NCI-H1694 (cell line): ENCODE measurements around the gene CSGALNACT2.

Experiments used
- DNase-seq: peaks from one replicate; lab custom pipeline; 2025; lab: John Stamatoyannopoulos, UW

Gene CSGALNACT2

GRCh38 chr10:43186150-43186549 is 47.9 kb downstream of the CSGALNACT2 start:
- no peak for DNase-seq

GRCh38 chr10:43187213-43187612 is 49.0 kb downstream of the CSGALNACT2 start:
- no peak for DNase-seq

DNA sequence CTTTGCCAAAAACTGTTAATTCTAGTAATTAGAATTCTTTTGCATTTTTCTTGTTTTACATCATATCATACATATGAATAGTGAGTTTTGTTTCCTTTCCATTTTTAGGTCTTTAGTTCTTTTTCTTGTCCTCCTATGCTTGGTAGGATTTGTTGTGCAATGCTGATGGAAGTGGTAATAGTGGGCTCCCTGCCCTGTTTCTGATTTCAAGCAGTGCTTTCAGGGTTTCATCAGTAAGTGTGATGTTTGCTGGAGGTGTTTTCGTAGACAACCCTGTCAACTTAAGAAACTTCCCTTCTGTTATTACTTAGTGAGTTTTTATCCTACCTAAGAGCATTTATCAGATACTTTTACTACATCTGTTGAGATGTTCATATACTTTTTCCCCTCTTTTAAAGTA is 50.5 kb downstream of the CSGALNACT2 start:
- no peak for DNase-seq

DNA sequence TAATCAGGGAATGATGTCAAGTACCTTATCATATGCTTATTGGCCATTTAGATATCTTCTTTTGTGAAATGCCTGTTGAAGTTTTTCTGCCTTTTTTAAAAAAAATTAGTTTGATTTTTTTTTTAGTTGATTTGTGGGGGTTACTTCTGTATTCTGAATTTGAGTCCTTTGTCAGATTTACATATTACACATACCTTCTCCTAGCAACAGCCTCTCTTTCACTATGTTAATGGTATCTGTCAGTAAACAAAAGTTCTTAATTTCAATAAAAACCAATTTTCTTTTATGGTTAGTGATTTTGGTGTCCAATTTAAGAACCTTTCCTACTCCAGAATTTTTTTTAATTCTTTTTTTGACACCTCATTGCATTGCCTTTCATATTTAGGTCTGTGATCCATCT is 52.0 kb downstream of the CSGALNACT2 start:
- DNase-seq, result no peak

DNA sequence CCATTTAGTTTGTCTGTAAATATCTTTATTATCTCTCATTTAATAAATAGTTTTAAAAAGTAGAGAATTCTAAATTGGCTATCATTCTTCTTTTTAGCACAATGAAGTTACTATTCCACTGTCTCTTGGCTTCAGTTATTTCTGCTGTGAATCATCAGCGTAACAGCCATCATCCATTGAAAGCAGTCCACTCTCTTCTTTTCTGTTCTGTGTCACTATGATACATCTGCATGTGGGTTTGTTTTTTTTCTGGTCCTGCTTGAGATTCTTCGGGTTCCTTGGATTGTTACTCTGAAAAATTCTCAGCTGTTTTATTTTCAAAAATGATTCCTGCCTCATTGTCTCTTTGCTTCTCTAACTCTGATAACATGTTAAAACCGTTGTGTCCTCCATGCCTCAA is 52.5 kb downstream of the CSGALNACT2 start:
- DNase-seq, result no peak

GRCh38 chr10:43192884-43193283 is 54.6 kb downstream of the CSGALNACT2 start:
- no peak for DNase-seq

DNA sequence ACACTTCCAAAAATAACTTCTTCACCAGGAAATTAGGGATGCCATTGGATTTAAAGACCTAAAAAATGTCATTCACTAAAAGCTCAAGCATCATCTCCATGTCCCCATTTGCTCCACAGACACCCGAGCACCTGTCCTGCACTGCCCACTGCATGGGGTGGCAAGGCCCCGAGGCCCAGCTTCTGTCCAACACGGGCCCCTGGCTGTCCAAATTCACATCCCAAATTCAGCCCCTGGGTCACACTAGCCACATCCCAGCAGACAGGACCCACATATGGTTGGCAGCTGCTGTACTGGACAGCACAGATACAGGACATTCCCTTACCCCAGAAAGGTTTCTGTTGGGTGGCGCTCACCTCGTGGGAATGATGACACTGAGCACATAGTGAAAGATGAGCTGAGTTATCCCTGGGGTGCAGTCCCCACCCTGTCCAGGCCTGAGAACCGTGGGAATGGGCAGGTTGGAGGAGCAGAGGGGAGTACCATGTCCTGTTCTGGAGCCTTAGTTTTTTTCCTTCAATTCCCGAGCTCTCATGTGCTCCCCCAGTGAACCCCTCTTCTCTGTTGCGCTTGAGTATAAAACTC is 55.3 kb downstream of the CSGALNACT2 start:
- DNase-seq, result no peak

- no peak for DNase-seq
These were observed 56.0 kb downstream of the CSGALNACT2 start for GRCh38 chr10:43194266-43194665.

DNA sequence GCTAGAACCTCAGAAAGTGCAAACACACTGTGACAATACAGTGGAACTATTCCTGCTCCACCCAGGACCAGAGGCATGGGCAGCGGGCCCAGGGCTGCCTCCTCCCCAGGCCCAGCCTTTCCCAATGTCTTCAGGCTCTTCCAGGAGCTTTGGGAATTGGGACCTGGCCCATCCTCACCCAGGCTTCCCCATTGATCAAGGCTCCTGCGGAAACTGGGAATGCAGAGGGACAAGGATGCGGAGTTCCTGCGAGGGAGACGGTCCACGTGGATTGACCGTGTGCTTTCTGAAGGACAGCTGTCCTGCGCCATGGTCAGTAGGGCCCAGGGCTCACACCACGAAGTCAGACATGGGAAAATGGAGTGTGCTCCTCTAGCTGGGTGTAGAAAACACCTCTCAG is 56.6 kb downstream of the CSGALNACT2 start:
- DNase-seq, result no peak

GRCh38 chr10:43195557-43195956 is 57.3 kb downstream of the CSGALNACT2 start:
- no peak for DNase-seq

- DNase-seq, result no peak
These were observed 58.1 kb downstream of the CSGALNACT2 start for GRCh38 chr10:43196131-43196980.

DNA sequence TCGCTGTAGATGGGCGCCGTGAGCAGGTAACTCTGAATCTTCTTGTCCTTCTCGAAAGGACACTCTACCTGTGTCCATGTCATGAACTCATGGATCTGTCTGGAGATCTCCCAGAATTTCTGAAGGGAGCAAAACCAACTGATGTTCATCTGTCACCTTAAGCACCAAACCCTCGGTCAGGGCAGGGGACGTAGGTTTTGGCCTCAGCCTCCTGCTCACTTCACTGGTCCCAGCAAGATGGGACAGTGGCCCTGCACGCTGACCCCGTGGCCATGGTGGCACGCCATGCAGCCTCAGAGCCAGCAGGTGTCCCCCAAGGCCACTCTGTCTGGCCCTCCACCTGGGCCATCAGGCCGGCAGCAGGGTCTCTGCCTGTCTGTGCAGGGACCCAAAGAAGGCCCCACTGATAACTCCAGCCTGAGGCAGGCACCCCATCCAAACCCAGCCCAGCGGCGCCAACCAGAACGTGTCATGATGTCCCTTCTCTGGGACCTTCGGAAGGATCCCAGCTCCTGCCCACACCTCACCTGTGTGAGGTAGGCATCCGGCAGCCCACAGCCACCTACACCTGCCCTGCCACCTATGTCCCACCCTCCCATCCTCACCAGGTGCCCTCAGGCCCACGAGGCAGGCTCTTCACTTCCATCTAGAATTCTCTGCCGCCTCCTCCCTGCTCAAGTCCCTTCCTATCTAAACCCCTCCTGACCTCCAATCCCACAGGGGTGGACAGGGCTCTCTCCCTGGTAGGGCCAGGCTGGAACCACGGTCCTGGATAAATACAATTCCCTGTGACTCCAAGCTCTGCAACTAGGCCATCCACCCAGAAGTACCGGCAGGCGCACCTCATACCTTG is 59.0 kb downstream of the CSGALNACT2 start:
- no peak for DNase-seq

DNA sequence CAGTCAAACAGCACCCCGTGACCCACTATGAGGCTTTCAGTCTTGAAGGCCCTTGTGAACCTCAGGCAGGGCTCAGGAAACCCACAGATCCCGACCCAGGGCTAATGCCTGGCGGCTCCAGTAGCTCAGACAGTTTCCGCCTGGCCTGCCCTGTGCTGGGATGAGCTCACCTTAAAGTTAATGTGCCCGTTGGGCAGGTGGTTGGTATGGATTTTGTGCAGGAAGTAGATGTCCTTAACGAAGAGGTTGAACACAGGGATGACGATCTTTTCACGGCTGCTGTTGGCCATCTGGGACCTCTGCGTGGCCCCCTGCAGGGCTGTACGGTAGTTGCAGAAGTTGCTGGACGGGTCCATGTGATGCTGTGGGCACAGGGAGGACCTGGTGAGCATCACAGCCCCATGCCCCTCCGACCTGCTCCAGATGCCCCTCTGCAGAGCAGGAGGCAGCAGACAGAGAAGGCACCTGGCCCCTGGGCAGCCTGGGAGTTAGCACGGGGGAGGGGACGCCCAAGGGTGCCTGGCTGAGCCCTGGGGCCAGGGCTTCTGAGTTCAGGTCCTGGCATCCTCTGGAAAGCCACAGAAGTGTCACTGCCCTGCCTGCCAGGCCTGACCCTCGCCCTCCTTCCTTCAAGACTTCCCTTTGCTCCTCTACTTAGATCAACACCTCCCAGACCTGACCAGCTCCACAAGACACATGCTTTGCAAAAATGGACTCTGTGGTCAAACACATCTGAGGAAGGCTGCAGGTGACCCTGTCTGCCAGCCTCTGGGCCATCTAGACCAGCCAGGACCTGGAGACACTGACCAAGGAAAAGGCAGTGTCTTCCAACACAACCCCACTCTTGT is 59.8 kb downstream of the CSGALNACT2 start:
- no peak for DNase-seq

- DNase-seq, result no peak
These were observed 60.4 kb downstream of the CSGALNACT2 start for GRCh38 chr10:43198682-43199005.

DNA sequence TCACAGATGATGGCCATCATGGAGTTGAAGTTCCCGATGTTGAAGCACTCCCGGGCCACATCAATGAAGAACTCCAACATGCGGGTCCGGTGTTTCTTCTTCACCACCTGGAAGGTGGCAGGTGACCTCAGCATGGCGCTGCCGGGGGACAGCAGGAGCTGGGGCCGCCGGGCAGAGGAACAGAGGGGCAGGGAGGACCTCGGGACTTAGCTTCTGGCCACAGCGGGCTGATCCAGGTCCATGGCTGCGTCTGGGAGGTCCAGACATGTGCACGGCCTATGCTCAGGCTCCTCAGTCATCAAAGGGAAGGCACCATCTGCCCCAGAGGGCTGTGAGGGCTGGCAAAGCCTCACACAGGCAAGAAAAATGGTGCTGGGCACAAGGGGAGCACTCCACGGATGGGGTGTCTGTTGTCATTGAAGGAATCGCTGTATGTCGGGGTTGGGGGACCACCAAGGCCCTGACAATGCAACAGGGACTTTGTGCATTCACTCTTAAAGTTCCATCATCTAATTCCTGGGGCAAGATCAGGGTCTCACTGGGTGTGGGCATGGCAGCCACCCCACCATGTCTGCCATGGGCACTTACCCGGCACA is 60.9 kb downstream of the CSGALNACT2 start:
- no peak for DNase-seq

DNA sequence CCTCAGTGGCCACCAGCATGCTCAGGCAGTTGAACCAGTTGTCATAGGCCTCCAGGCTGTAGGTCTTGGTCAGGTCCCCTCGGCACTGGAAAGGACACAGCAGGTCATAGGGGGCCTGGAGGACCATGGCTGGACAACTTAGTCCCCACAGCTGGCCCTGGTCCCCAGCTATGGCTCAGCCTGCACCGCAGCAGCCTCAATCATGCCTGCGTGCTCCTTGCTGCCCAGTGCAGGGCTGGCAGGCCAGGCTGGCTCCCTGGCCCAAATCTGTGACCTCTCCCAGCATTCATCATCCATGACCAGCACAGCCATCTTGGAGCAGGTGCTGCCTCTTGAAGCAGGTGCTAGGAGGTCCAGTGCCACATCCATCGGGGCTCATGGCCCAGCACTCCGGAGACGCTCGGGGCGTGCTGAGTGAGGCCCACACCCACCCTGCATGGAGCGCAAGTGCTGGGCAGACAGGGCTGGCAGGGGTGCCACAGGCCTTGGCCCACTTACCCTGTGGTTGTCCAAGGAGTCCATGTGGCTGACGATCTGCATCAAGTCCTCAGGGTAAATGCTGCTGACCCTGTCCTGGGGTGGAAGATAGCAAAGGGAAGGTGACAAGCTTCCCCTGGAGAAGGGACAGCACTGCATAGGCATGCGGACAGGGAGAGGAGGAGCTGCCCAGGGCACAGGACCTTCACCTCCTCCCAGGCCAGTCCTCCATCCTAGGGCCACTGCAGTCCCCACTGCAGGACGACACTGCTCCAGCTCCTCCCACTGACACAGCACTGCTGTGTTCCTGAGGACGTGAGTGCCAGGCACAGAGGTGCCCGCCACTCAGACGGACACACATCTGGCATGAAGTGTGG is 61.7 kb downstream of the CSGALNACT2 start:
- DNase-seq, result no peak

GRCh38 chr10:43200538-43201390 is 62.5 kb downstream of the CSGALNACT2 start:
- DNase-seq, result no peak

- no peak for DNase-seq
These were observed 63.4 kb downstream of the CSGALNACT2 start for GRCh38 chr10:43201545-43202131.

DNA sequence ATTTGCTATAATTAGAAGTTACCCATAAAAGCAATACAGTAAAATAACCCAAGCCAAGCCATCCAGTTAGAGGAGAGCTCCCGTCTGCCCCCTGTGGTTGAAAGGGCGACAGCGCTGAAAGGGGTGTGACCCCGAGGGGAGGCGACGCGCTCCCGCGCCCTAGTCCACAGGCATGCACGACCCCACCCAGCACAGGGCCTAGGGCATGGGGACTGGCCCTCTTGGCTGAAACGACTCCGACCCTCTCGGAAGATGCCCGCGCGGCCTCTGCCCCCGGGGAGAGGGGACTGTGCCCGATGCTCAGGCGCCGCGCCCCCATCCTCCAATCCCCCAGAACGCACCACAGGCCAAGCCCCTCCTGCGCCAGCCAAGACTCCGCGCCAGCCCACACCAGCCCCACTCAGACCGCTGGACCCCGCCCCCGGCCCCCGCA is 64.0 kb downstream of the CSGALNACT2 start:
- DNase-seq, result no peak
